Measurements from ENCODE around the gene AGBL5. TPM values are rescaled to one million over a fixed set of nuclear protein-coding genes. Genes with fewer than 3 reads are reported as not detected.

AGBL5 gene
- total and polyA plus RNA-seq, 2 of the 13 experiments (the other 11 are each of a cell fraction or from before 2014, with no cell fraction given) = 55.9 to 73.3 TPM

DNA sequence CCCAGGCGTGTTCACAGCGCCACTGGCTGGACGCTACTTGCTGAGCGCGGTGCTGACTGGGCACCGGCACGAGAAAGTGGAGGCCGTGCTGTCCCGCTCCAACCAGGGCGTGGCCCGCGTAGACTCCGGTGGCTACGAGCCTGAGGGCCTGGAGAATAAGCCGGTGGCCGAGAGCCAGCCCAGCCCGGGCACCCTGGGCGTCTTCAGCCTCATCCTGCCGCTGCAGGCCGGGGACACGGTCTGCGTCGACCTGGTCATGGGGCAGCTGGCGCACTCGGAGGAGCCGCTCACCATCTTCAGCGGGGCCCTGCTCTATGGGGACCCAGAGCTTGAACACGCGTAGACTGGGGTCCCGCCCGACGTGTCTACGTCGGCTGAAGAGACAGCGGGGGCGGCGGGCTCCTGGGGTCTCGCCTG is 34.2 kb downstream of the AGBL5 start (continued):
- TF ChIP-seq ZNF776 (CRISPR knock-in tag; IDR thresholded peaks at IDR 0.05) (no peak), MIXL1 (CRISPR knock-in tag; IDR thresholded peaks at IDR 0.05) (no peak), ZNF841 (CRISPR knock-in tag; IDR thresholded peaks at IDR 0.05; ENCODE audit: borderline replicate concordance) (no peak), GPBP1L1 (CRISPR knock-in tag; IDR thresholded peaks at IDR 0.05) (no peak), ZNF205 (CRISPR knock-in tag; IDR thresholded peaks at IDR 0.05) (no peak), ZNF556 (CRISPR knock-in tag; IDR thresholded peaks at IDR 0.05; ENCODE audit: borderline replicate concordance) (no peak; the same call in 1 of the 2 replicates), MED8 (CRISPR knock-in tag; IDR thresholded peaks at IDR 0.05; ENCODE audit: insufficient replicate concordance) (no peak), ZNF503 (CRISPR knock-in tag; IDR thresholded peaks at IDR 0.05) (no peak), ZNF605 (CRISPR knock-in tag; IDR thresholded peaks at IDR 0.05) (peak; percentile 71; the same call in 1 of the 2 replicates), FOXO4 (CRISPR knock-in tag; conservative IDR thresholded peaks at IDR 0.05) (no peak), JDP2 (CRISPR knock-in tag; IDR thresholded peaks at IDR 0.05; ENCODE audit: borderline replicate concordance) (no peak), ZFP36 (IDR thresholded peaks at IDR 0.05; ENCODE audit: borderline replicate concordance, low read depth, low read length, partially characterized antibody) (no peak), IRF2 (CRISPR knock-in tag; IDR thresholded peaks at IDR 0.05) (no peak), ZNF496 (CRISPR knock-in tag; IDR thresholded peaks at IDR 0.05; ENCODE audit: insufficient replicate concordance) (no peak), ZNF264 (CRISPR knock-in tag; IDR thresholded peaks at IDR 0.05) (no peak), SAFB2 (CRISPR knock-in tag; IDR thresholded peaks at IDR 0.05; ENCODE audit: borderline replicate concordance, low read depth) (no peak), HES4 (CRISPR knock-in tag; IDR thresholded peaks at IDR 0.05; ENCODE audit: borderline replicate concordance) (no peak; the same call in 1 of the 2 replicates), STAG1 (CRISPR knock-in tag; IDR thresholded peaks at IDR 0.05) (peak; percentile 71), ZNF263 (CRISPR knock-in tag; IDR thresholded peaks at IDR 0.05) (no peak), GATAD2A (CRISPR knock-in tag; IDR thresholded peaks at IDR 0.05) (peak; percentile 64), REST (IDR thresholded peaks at IDR 0.05; ENCODE audit: borderline replicate concordance in 1 of 2, low read depth in 1 of 2, low read length in 2 of 2) (no peak), ARNT (IDR thresholded peaks at IDR 0.05) (no peak)
- TF ChIP-seq, protein P1, sequence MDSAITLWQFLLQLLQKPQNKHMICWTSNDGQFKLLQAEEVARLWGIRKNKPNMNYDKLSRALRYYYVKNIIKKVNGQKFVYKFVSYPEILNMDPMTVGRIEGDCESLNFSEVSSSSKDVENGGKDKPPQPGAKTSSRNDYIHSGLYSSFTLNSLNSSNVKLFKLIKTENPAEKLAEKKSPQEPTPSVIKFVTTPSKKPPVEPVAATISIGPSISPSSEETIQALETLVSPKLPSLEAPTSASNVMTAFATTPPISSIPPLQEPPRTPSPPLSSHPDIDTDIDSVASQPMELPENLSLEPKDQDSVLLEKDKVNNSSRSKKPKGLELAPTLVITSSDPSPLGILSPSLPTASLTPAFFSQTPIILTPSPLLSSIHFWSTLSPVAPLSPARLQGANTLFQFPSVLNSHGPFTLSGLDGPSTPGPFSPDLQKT (CRISPR knock-in tag; IDR thresholded peaks at IDR 0.05; ENCODE audit: borderline replicate concordance) = no peak

All from HepG2 (cell line).